ENCODE data around the gene EPC2.

GRCh38 chr2:148719941-148720436, 75.4 kb downstream of the EPC2 start:
- TF ChIP-seq EZH2 (IDR thresholded peaks at IDR 0.05; ENCODE audit: insufficient read depth, poor library complexity, severe bottlenecking) (no peak), EZH2phosphoT487 (IDR thresholded peaks at IDR 0.05; ENCODE audit: insufficient read depth, low read depth) (no peak)

Measured in GM23248 (cell line).